HepG2 (cell line): ENCODE measurements around the gene COL9A3. TPM values are rescaled to one million over a fixed set of nuclear protein-coding genes. Genes with fewer than 3 reads are reported as not detected.

Experiments
- AGO1 ChIP-seq: fragments of 200-400 bp; formaldehyde crosslinking; IDR thresholded peaks from 2 replicates; pipeline ENCODE4 v1.6.1; 2017; ENCODE audit warnings: mild to moderate bottlenecking, low read depth, low read length, moderate library complexity; ENCODE audit not compliant: poor library complexity, severe bottlenecking
- BHLHE40 ChIP-seq: IDR thresholded peaks from 2 replicates; pipeline ENCODE4 v1.6.1; 2011; ENCODE audit warnings: low read length, improper control_type of control experiment
- CHD2 ChIP-seq: IDR thresholded peaks from 2 replicates; pipeline ENCODE4 v1.6.1; 2011; ENCODE audit warnings: low read depth, low read length, improper control_type of control experiment
- GABPA ChIP-seq, 2 experiments: IDR thresholded peaks; 2 replicates each; pipeline ENCODE4 v1.6.1; 2011 to 2016; ENCODE audit warnings: low read depth in 2 of 2, low read length in 1 of 2, missing biosample characterization in 1 of 2, missing genetic modification characterization in 1 of 2
- MTF2 ChIP-seq: sonication (generic); formaldehyde crosslinking; IDR thresholded peaks from 2 replicates; pipeline ENCODE4 v1.5.0; 2020; ENCODE audit warnings: missing genetic modification reagents, borderline replicate concordance
- SIN3A ChIP-seq: IDR thresholded peaks from 2 replicates; pipeline ENCODE4 v1.6.1; 2011; ENCODE audit warnings: low read depth, mild to moderate bottlenecking, control low read depth, low read length, borderline replicate concordance
- polyA plus RNA-seq, 8 experiments: library from polyadenylated mRNA; depleted of rRNA in 3 of 8; stranded (reverse) in 7 of 8; unstranded in 1 of 8; fragments of >200 nt; fragmentation: Illumina TruSeq in 4 of 8; extraction: Trizol in 4 of 8; gene quantifications; 2 replicates each; pipeline versions ENCODE4 v1.2.1 to v1.2.3, GENCODE V29; 2011 to 2016; ENCODE audit warnings: low read depth in 4 of 8, missing spikeins in 1 of 8, mixed read lengths in 1 of 8; ENCODE audit not compliant: insufficient read depth in 1 of 8
- total RNA-seq, 5 experiments: library from RNA; depleted of rRNA; stranded (reverse); fragments of >200 nt; fragmentation: Illumina TruSeq; extraction: Trizol; gene quantifications; 2 replicates each; pipeline ENCODE4 v1.2.3, GENCODE V29; 2016; ENCODE audit warnings: low read depth in 1 of 5
- TF ChIP-seq, protein P1 (sequence below): sonication (generic); formaldehyde crosslinking; IDR thresholded peaks from 2 replicates; pipeline ENCODE4 v1.4.0; 2020; ENCODE audit warnings: missing genetic modification reagents
- TF ChIP-seq, protein P2 (sequence below): sonication (generic); formaldehyde crosslinking; IDR thresholded peaks from 2 replicates; pipeline ENCODE4 v1.4.0; 2020; ENCODE audit warnings: missing genetic modification reagents
- TF ChIP-seq, protein P3 (sequence below): IDR thresholded peaks from 2 replicates; pipeline ENCODE4 v1.6.1; 2016; ENCODE audit warnings: missing compliant biosample characterization, missing genetic modification reagents, borderline replicate concordance
- TF ChIP-seq, protein P4 (sequence below): sonication (generic); formaldehyde crosslinking; IDR thresholded peaks from 2 replicates; pipeline ENCODE4 v1.4.0; 2020; ENCODE audit warnings: missing genetic modification reagents, mild to moderate bottlenecking, borderline replicate concordance
- TF ChIP-seq, protein P5 (sequence below): sonication (generic); formaldehyde crosslinking; IDR thresholded peaks from 2 replicates; pipeline ENCODE4 v1.4.0; 2020; ENCODE audit warnings: missing genetic modification reagents
- TF ChIP-seq, protein P6 (sequence below): sonication (generic); formaldehyde crosslinking; IDR thresholded peaks from 2 replicates; pipeline ENCODE4 v1.4.0; 2020; ENCODE audit warnings: missing genetic modification reagents
- TF ChIP-seq, protein P7 (sequence below): sonication (generic); IDR thresholded peaks from 2 replicates; pipeline ENCODE4 v1.6.1; 2016; ENCODE audit warnings: low read depth, borderline replicate concordance

COL9A3 gene
- total and polyA plus RNA-seq, 2 of the 13 experiments (the other 11 are each of a cell fraction or from before 2014, with no cell fraction given): 155 to 204 TPM

DNA sequence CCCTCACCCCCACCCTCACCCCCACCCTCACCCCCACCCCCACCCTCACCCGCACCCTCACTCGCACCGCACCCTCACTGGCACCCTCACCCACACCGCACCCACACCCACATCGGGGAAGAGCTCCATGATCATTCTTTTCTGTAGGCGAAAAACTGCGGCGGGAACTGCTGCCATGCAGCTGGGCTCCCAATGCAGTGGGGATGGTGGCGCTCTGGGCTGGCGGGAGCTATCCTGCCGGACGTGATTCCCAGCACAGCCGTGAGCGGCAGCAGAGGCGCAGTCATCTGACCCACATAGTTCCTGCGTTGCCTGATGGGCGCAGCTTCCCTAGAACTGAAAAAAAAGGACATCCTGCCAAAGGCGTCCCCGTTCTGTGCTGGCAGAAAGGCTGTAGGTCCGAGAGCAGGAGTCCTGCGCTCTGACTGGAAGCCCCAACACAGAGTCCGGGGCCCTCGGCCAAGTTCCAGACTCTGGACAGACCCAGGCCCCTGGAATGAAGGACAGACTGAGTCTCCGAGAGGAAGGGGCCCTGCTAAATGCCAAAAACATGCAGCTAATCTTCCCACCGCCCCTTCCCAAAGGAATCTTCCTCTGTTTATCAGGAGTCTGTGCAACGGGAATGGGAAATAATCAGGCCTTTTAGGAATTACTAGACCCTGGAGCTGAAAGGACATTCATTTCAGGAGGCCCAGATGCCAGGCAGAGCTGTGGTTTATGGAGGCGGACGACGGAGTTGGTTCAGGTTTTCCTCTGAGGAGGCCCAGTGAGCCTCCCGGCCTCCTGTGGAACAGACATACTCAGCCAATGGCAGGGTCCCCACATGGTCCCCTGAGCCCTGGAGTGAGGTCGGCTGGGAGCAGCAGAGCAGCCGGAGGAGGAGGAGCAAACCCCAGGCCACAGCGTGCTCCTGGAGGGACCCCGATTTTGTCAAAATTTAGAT lies 58.8 kb downstream of the COL9A3 start (continued):
- TF ChIP-seq CHD2 (peak; percentile 79), BHLHE40 (peak; percentile 66), MTF2 (no peak; the same call in 1 of the 2 replicates), AGO1 (peak; percentile 27), SIN3A (peak; percentile 57; the same call in 1 of the 2 replicates), GABPA (IDR thresholded peaks at IDR 0.05; ENCODE audit: low read depth, low read length) (no peak), GABPA (CRISPR knock-in tag; IDR thresholded peaks at IDR 0.05; ENCODE audit: low read depth) (peak; percentile 48; the same call in 1 of the 2 replicates)
- TF ChIP-seq, protein P1, sequence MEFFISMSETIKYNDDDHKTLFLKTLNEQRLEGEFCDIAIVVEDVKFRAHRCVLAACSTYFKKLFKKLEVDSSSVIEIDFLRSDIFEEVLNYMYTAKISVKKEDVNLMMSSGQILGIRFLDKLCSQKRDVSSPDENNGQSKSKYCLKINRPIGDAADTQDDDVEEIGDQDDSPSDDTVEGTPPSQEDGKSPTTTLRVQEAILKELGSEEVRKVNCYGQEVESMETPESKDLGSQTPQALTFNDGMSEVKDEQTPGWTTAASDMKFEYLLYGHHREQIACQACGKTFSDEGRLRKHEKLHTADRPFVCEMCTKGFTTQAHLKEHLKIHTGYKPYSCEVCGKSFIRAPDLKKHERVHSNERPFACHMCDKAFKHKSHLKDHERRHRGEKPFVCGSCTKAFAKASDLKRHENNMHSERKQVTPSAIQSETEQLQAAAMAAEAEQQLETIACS: no peak
- TF ChIP-seq, protein P2, sequence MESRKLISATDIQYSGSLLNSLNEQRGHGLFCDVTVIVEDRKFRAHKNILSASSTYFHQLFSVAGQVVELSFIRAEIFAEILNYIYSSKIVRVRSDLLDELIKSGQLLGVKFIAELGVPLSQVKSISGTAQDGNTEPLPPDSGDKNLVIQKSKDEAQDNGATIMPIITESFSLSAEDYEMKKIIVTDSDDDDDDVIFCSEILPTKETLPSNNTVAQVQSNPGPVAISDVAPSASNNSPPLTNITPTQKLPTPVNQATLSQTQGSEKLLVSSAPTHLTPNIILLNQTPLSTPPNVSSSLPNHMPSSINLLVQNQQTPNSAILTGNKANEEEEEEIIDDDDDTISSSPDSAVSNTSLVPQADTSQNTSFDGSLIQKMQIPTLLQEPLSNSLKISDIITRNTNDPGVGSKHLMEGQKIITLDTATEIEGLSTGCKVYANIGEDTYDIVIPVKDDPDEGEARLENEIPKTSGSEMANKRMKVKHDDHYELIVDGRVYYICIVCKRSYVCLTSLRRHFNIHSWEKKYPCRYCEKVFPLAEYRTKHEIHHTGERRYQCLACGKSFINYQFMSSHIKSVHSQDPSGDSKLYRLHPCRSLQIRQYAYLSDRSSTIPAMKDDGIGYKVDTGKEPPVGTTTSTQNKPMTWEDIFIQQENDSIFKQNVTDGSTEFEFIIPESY (CRISPR knock-in tag): peak; percentile 99
- TF ChIP-seq, protein P3, sequence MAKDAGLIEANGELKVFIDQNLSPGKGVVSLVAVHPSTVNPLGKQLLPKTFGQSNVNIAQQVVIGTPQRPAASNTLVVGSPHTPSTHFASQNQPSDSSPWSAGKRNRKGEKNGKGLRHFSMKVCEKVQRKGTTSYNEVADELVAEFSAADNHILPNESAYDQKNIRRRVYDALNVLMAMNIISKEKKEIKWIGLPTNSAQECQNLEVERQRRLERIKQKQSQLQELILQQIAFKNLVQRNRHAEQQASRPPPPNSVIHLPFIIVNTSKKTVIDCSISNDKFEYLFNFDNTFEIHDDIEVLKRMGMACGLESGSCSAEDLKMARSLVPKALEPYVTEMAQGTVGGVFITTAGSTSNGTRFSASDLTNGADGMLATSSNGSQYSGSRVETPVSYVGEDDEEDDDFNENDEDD (CRISPR knock-in tag): peak; percentile 92
- TF ChIP-seq, protein P4, sequence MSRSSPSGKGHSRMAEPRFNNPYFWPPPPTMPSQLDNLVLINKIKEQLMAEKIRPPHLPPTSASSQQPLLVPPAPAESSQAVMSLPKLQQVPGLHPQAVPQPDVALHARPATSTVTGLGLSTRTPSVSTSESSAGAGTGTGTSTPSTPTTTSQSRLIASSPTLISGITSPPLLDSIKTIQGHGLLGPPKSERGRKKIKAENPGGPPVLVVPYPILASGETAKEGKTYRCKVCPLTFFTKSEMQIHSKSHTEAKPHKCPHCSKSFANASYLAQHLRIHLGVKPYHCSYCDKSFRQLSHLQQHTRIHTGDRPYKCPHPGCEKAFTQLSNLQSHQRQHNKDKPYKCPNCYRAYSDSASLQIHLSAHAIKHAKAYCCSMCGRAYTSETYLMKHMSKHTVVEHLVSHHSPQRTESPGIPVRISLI (CRISPR knock-in tag): peak; percentile 94
- TF ChIP-seq, protein P5, sequence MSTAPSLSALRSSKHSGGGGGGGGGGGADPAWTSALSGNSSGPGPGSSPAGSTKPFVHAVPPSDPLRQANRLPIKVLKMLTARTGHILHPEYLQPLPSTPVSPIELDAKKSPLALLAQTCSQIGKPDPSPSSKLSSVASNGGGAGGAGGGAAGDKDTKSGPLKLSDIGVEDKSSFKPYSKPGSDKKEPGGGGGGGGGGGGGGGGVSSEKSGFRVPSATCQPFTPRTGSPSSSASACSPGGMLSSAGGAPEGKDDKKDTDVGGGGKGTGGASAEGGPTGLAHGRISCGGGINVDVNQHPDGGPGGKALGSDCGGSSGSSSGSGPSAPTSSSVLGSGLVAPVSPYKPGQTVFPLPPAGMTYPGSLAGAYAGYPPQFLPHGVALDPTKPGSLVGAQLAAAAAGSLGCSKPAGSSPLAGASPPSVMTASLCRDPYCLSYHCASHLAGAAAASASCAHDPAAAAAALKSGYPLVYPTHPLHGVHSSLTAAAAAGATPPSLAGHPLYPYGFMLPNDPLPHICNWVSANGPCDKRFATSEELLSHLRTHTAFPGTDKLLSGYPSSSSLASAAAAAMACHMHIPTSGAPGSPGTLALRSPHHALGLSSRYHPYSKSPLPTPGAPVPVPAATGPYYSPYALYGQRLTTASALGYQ (CRISPR knock-in tag): no peak
- TF ChIP-seq, protein P6, sequence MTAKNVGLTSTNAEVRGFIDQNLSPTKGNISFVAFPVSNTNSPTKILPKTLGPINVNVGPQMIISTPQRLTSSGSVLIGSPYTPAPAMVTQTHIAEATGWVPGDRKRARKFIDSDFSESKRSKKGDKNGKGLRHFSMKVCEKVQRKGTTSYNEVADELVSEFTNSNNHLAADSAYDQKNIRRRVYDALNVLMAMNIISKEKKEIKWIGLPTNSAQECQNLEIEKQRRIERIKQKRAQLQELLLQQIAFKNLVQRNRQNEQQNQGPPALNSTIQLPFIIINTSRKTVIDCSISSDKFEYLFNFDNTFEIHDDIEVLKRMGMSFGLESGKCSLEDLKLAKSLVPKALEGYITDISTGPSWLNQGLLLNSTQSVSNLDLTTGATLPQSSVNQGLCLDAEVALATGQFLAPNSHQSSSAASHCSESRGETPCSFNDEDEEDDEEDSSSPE (CRISPR knock-in tag): peak; percentile 91
- TF ChIP-seq, protein P7, sequence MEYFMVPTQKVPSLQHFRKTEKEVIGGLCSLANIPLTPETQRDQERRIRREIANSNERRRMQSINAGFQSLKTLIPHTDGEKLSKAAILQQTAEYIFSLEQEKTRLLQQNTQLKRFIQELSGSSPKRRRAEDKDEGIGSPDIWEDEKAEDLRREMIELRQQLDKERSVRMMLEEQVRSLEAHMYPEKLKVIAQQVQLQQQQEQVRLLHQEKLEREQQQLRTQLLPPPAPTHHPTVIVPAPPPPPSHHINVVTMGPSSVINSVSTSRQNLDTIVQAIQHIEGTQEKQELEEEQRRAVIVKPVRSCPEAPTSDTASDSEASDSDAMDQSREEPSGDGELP: peak; percentile 77; the same call in 1 of the 2 replicates
